ENCODE measurements around the gene PLXNA1.
A peak's percentile ranks its signal among the peaks of the same experiment; 100 is the strongest.

PLXNA1 gene

GRCh38 chr3:126982471-126983175 lies at the start of gene PLXNA1:
Gene PLXNA1 (plus strand): TSS chr3:126983115. CDS start chr3:126988594, 5,479 bp downstream.
- ATAC-seq = peak; percentile 75
- peak; percentile 85 for DNase-seq

- ATAC-seq (no peak), DNase-seq (no peak)
These were observed 48.8 kb upstream of the PLXNA1 start for GRCh38 chr3:126934031-126934531.

- ATAC-seq = no peak
- no peak for DNase-seq
These were observed 47.9 kb upstream of the PLXNA1 start for GRCh38 chr3:126934991-126935390.

GRCh38 chr3:126935756-126936509 lies 47.0 kb upstream of the PLXNA1 start:
- DNase-seq (no peak), ATAC-seq (no peak)

GRCh38 chr3:126936853-126937425 lies 46.0 kb upstream of the PLXNA1 start:
- no peak for ATAC-seq
- DNase-seq = no peak

- DNase-seq = no peak
- ATAC-seq = no peak
These were observed 45.4 kb upstream of the PLXNA1 start for GRCh38 chr3:126937533-126937932.

- ATAC-seq (no peak), DNase-seq (no peak)
These were observed 44.9 kb upstream of the PLXNA1 start for GRCh38 chr3:126937973-126938372.

- DNase-seq (no peak), ATAC-seq (no peak)
These were observed 44.2 kb upstream of the PLXNA1 start for GRCh38 chr3:126938520-126939337.

GRCh38 chr3:126939338-126939718 lies 43.6 kb upstream of the PLXNA1 start:
- ATAC-seq (no peak), DNase-seq (no peak)

GRCh38 chr3:126939733-126940132 lies 43.2 kb upstream of the PLXNA1 start:
- no peak for ATAC-seq

GRCh38 chr3:126941721-126942270 lies 41.1 kb upstream of the PLXNA1 start:
- DNase-seq (no peak), ATAC-seq (no peak)

More at GRCh38 chr3:126939733-126940132, 43.2 kb upstream of the PLXNA1 start:
- DNase-seq = no peak

GRCh38 chr3:126944089-126944965 lies 38.6 kb upstream of the PLXNA1 start:
- ATAC-seq = no peak

GRCh38 chr3:126945171-126945721 lies 37.7 kb upstream of the PLXNA1 start:
- ATAC-seq = no peak
- no peak for DNase-seq

More at GRCh38 chr3:126944089-126944965, 38.6 kb upstream of the PLXNA1 start:
- no peak for DNase-seq

GRCh38 chr3:126945891-126946290 lies 37.0 kb upstream of the PLXNA1 start:
- no peak for DNase-seq
- ATAC-seq = no peak

GRCh38 chr3:126946405-126946804 lies 36.5 kb upstream of the PLXNA1 start:
- ATAC-seq = no peak
- no peak for DNase-seq

- DNase-seq (no peak), ATAC-seq (no peak)
These were observed 35.5 kb upstream of the PLXNA1 start for GRCh38 chr3:126947429-126947828.

- DNase-seq (no peak), ATAC-seq (no peak)
These were observed 33.9 kb upstream of the PLXNA1 start for GRCh38 chr3:126948980-126949535.

- ATAC-seq (no peak), DNase-seq (no peak)
These were observed 31.4 kb upstream of the PLXNA1 start for GRCh38 chr3:126951561-126951960.

GRCh38 chr3:126952261-126952982 lies 30.5 kb upstream of the PLXNA1 start:
- ATAC-seq (no peak), DNase-seq (no peak)
